Bone marrow (tissue), 2 donors: ENCODE results near the gene GPM6B.
"Not testable (repeated sequence)": the region's sequence is repeated elsewhere in the genome, so short reads cannot be mapped to it uniquely, and the experiment has no call there.

ENCODE experiments used
- DNase-seq, 2 donors: peaks; one replicate each; lab custom pipeline; 2025; lab: John Stamatoyannopoulos, UW

Gene GPM6B

GRCh38 chrX:13724878-13725277 is 92.0 kb downstream of the GPM6B start:
- DNase-seq, result not testable (repeated sequence)

- DNase-seq, result peak in 1 of 2 donors; percentile 55
These were observed 94.9 kb downstream of the GPM6B start for GRCh38 chrX:13721819-13722519.

- DNase-seq, result no peak
These were observed 95.5 kb downstream of the GPM6B start for GRCh38 chrX:13721371-13721770.
